KMS-11 (cell line): Measurements from ENCODE around the gene MRPL48.

Experiments
- H2AFZ ChIP-seq: fragments of 200-600 bp; sonication (generic); 2 replicates; pipeline ENCODE4 v1.6.1; 2016; ENCODE audit warnings: antibody characterized with exemption, mixed run types, low read depth
- H3K27ac ChIP-seq: fragments of 200-600 bp; sonication (generic); 2 replicates; pipeline ENCODE4 v1.6.1; 2016; ENCODE audit warnings: mild to moderate bottlenecking, mixed run types
- H3K27me3 ChIP-seq: fragments of 200-600 bp; sonication (generic); 2 replicates; pipeline ENCODE4 v1.6.1; 2017; ENCODE audit warnings: mild to moderate bottlenecking, low read depth, mixed run types, moderate library complexity; ENCODE audit not compliant: insufficient read depth
- H3K36me3 ChIP-seq: fragments of 200-600 bp; sonication (generic); 2 replicates; pipeline ENCODE4 v1.6.1; 2017; ENCODE audit warnings: mild to moderate bottlenecking, mixed run types; ENCODE audit not compliant: insufficient read depth
- H3K4me1 ChIP-seq: fragments of 200-600 bp; sonication (generic); 2 replicates; pipeline ENCODE4 v1.6.1; 2016; ENCODE audit warnings: mild to moderate bottlenecking, low read depth, mixed run types; ENCODE audit not compliant: poor library complexity, severe bottlenecking
- H3K4me2 ChIP-seq: fragments of 200-600 bp; sonication (generic); 2 replicates; pipeline ENCODE4 v1.7.0; 2016; ENCODE audit warnings: mild to moderate bottlenecking, mixed run types
- H3K4me3 ChIP-seq: fragments of 200-600 bp; sonication (generic); IDR thresholded peaks from 2 replicates; pipeline ENCODE4 v1.6.1; 2017; ENCODE audit warnings: low read depth, low read length, mixed read lengths; ENCODE audit not compliant: insufficient read depth
- H3K79me2 ChIP-seq: fragments of 200-600 bp; sonication (generic); 2 replicates; pipeline ENCODE4 v1.6.1; 2016; ENCODE audit warnings: low read depth, mixed run types; ENCODE audit not compliant: insufficient read depth
- H3K9ac ChIP-seq: fragments of 200-600 bp; sonication (generic); 2 replicates; pipeline ENCODE4 v1.6.1; 2016; ENCODE audit warnings: mild to moderate bottlenecking, mixed run types
- H4K20me1 ChIP-seq: fragments of 200-600 bp; sonication (generic); 2 replicates; pipeline ENCODE4 v1.6.1; 2016; ENCODE audit warnings: mild to moderate bottlenecking, mixed run types; ENCODE audit not compliant: insufficient read depth
- TF ChIP-seq, protein P1 (sequence below): fragments of 200-600 bp; sonication (generic); conservative IDR thresholded peaks from 2 replicates; pipeline ENCODE4 v1.6.1; 2017; ENCODE audit warnings: low read depth, mild to moderate bottlenecking, antibody characterized with exemption, low read length, moderate library complexity, mixed read lengths

MRPL48 gene

DNA sequence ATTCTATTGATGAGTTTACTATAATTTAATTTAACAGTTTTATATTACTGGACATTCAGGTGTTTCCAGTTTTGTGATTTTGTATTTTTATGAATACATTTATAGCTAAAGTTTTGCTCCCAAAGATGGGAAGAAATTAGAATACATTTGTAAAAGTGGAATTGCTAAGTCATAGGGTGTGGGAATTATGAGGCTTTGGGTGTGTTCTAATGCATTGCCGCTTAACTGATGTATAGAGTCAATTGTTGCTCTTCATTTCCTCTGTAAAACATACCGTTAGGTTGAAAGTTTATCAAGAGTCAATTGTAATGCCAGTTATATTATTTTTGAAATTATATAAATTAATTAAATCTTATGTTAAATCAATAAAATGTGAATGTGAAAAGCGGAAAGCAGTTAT, 105.4 kb downstream of the MRPL48 start:
- no peaks in the 10 kb centered on the region for H4K20me1 ChIP-seq
- H3K27me3 ChIP-seq: no peaks in the 10 kb centered on the region
- no peak overlapping the region for H2AFZ ChIP-seq
- no peaks in the 10 kb centered on the region for H3K4me1 ChIP-seq
- H3K36me3 ChIP-seq: no peaks in the 10 kb centered on the region
- TF ChIP-seq, protein P1, sequence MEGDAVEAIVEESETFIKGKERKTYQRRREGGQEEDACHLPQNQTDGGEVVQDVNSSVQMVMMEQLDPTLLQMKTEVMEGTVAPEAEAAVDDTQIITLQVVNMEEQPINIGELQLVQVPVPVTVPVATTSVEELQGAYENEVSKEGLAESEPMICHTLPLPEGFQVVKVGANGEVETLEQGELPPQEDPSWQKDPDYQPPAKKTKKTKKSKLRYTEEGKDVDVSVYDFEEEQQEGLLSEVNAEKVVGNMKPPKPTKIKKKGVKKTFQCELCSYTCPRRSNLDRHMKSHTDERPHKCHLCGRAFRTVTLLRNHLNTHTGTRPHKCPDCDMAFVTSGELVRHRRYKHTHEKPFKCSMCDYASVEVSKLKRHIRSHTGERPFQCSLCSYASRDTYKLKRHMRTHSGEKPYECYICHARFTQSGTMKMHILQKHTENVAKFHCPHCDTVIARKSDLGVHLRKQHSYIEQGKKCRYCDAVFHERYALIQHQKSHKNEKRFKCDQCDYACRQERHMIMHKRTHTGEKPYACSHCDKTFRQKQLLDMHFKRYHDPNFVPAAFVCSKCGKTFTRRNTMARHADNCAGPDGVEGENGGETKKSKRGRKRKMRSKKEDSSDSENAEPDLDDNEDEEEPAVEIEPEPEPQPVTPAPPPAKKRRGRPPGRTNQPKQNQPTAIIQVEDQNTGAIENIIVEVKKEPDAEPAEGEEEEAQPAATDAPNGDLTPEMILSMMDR: no peak
- H3K4me3 ChIP-seq: no peak overlapping the region
- no peaks in the 10 kb centered on the region for H3K79me2 ChIP-seq
- no peak overlapping the region for H3K9ac ChIP-seq
- H3K27ac ChIP-seq: no peak overlapping the region
- H3K4me2 ChIP-seq: no peak overlapping the region

DNA sequence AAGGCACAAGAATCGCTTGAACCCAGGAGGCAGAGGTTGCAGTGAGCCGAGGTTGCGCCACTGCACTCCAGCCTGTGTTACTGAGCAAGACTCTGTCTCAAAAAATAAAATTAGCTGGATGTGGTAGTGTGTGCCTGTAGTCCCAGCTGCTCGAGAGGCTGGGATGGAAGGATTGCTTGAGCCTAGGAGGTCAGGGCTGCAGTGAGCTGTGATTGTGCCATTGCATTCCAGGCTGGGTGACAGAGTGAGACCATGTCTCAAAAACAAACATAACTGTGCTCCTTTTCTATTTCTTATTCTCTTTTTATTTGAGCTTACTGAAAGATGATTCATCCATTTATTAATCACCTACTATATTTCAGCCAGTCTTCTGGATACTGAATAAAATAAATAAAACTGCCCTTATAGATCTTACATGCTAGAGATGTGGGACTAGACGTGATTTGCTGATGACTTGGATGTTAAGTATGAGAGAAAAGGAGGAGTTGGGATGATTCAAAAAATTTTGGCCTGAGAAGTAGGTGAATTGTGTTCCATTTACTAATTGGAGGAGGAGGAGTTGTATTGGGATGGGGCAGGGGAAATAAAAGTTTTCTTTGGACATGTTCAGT, 107.2 kb downstream of the MRPL48 start:
- Histone ChIP-seq H2AFZ (no peak overlapping the region), H3K4me2 (no peak overlapping the region), H4K20me1 (no peaks in the 10 kb centered on the region), H3K79me2 (no peaks in the 10 kb centered on the region), H3K27ac (no peak overlapping the region), H3K36me3 (no peaks in the 10 kb centered on the region), H3K4me1 (no peaks in the 10 kb centered on the region), H3K27me3 (no peaks in the 10 kb centered on the region), H3K4me3 (no peak overlapping the region), H3K9ac (no peak overlapping the region)
- TF ChIP-seq, protein P1: no peak

DNA sequence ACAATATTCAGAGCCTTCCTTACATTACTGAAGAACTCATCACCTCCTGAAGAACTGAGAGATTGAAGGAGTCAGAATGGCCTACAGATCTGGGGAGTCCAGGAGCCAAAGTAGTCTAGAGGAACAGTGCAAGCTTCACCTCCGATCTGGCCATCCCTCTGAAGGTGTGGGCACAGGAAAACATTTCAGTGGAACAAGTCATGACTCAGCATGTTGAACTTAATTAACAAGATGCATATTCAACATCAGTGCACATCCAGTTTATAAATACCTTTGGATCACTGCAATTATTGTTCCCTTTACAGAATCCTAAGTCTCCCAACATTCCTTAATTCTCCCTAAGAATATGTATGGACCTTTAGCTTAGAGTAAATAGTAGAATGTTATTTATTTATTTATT, 114.6 kb downstream of the MRPL48 start:
- no peaks in the 10 kb centered on the region for H4K20me1 ChIP-seq
- TF ChIP-seq, protein P1: no peak
- H3K4me3 ChIP-seq: no peak overlapping the region
- H3K36me3 ChIP-seq: no peaks in the 10 kb centered on the region
- H2AFZ ChIP-seq: no peak overlapping the region
- H3K79me2 ChIP-seq: no peaks in the 10 kb centered on the region
- H3K4me1 ChIP-seq: no peaks in the 10 kb centered on the region
- no peak overlapping the region for H3K27ac ChIP-seq
- no peak overlapping the region for H3K9ac ChIP-seq
- H3K27me3 ChIP-seq: no peaks in the 10 kb centered on the region
- no peak overlapping the region for H3K4me2 ChIP-seq

DNA sequence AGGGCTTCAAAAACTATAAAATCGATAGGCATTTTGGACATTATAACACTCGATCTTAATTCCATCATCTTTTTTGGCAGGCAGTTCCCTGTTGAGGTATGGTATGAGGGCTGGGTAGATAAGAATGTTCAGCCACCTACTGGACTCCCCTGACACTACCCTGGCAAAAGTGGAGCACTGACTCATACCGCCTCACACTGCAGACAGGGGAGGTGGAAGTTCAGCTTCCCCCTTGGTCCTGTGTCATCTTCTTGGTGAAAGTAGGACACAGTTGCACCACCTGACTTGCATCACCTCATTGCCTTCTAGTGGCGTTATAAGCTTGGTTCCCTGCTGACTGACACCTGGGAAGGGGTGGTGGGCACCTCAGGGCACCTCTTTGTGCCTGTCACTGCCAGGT, 119.5 kb downstream of the MRPL48 start:
- H3K27ac ChIP-seq: no peak overlapping the region
- TF ChIP-seq, protein P1: no peak
- H2AFZ ChIP-seq: no peak overlapping the region

More for the DNA sequence above, 119.5 kb downstream of the MRPL48 start:
- Histone ChIP-seq H3K36me3 (no peaks in the 10 kb centered on the region), H3K79me2 (no peaks in the 10 kb centered on the region), H3K4me2 (no peak overlapping the region), H3K4me1 (no peaks in the 10 kb centered on the region), H3K9ac (no peak overlapping the region), H3K4me3 (no peak overlapping the region), H4K20me1 (no peaks in the 10 kb centered on the region), H3K27me3 (no peaks in the 10 kb centered on the region)
